SHP77 (cell line): Measurements from ENCODE around the gene POFUT2.

Experiments used
- DNase-seq, 2 experiments: peaks; one replicate each; lab custom pipeline; 2025; lab: John Stamatoyannopoulos, UW

The POFUT2 gene

DNA sequence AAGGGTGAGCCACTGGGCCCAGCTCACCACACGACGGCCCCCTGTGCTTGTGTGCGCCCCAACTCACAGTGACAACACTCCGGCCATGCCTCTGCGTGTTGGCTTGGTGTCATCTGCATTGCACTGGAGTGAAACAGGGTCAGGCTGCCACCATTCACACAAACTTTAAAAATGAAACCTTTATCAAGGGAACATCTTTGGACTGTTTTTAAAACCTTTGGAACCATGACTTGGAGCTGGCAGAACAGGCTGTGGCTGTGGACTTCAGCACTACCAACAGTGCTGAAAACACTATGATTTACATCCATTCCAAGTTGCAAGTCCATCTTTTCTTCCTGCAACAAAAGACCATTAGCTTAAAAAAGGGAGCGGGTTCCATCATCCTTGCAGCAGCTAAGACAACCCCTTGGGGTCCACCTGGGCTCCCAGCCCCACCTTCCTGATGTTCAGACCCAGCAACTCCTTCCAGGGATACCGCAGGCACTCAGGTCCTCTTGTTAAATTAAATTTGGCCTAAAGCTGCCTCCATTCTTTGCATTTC, 25.6 kb downstream of the POFUT2 start:
- no peak for DNase-seq

DNA sequence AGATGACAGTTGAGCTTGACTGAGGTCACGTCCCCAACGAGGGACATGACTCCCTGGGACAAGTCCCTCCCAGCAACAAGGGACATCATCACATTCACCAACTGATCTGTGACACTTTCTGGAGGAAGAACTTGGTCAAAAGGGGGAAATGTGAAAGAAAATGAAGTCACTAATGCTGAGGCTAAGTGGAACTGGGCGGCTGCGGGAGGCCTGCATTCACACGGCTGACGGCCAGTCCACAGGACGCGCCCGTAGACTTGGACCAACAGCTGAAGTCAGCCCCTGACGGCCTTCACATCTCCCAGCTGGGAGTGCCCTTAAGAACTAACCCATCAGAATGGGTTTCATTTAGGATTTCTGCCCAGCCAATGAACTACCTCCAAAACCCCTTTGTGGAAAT, 26.6 kb downstream of the POFUT2 start:
- DNase-seq, result no peak

DNA sequence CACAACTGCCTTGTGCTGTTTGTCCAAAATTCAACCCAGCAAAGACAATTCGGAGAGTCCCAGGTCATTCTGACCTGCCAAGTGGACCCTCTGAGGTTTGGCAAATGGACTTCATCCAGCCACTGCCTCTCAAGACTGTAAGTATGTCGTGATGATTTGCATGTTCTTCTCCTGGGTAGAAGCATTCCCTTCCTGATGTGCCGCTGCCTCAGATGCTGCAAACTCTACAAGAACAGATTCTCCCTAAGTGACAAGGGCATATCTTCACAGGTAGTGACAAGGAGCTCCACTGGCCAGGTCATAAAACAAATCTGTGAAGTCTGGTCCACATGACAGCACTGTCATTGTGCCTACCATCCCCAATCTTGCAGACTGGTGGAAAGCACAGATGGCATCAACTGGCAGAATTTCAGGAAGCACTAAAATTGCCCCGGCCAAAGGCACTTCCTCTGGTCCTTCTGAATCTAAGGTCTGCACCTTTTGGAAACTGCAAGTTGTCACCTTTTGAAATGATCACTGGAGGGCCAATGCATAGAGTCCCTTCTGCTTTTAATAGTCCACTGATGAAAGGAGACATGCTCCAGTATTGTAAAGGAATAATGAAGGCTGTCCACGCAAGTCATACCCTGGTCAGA, 27.4 kb downstream of the POFUT2 start:
- DNase-seq, result no peak

DNA sequence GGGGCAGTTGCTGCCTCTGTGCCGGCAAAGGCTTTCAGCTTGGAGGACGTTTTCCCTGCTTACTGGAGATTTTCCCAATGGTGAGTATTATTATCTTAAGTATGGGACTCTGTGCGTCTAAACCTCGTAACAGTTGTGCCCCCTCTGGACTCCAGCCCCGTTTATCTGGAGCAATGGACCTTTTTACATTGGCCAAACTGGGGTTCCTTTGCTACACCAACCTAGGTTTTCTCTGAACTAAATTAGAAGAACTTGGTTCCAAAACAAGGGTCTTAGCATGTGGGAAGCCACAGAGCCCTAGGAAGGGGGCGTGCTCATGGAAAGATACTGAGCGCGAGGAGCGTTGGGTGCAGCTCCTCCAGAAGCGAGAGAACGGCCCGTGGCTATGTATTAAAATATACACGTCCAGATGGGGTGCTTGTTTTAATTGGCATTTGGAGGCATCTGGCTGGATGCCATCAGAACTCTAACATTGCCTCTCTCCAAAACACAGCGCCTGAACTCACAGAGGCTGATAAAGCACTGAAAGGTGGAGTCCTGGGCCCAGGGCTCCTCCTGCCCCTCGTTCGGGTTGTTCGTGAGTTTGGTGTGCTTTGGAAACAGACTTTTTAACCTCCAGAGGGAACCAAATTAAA, 28.4 kb downstream of the POFUT2 start:
- no peak for DNase-seq

DNA sequence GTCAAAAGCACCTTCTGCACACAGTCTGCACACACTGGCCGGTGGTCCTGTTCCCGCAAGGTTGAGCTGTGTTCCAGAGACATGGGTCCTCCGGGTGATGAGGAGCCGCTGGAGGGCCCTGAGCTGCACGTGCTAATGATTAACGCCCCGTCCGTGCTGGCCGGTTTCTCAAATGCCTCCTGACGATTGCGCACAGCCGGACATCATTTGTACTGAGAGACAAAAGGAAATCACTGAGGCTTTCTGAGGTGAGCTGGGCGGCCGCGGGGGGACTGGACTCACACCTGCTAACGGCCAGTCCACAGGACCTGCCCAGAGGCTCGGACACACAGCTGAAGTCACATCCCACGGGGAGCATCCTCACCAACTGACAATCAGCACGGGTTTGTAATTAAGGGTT, 29.2 kb downstream of the POFUT2 start:
- no peak for DNase-seq

DNA sequence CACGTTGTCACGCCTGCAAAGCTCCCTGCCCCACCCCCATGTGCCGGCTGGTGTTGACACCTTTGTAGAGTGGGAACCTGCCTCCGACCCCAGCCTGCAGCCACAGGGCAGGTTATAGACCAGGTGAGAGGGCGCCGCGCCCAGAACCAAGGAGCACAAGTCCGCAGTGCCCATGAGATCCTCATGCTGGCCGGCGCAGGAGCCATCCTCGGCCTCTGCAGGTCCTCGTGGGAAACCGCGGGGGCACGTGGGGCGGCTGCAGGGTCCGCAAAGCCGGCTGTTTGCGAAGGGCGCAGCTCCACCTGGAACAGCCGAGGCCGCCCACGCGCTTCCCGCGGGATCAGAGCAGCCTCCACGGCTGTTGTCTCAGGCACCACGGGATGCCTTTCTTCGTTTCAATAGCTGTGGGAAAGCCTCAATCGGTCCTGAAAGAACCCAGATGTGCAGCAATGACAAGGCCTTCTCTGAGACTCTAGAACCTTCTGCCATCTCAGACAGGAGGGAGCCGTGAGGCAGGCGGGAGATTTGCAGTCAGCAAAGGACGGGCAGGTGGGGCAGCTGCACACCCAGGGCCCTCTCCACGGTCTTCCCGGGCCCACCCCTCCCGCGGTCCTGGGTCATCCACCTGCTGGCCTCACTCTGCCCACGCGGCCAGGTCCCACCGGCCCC, 29.9 kb downstream of the POFUT2 start:
- no peak for DNase-seq

DNA sequence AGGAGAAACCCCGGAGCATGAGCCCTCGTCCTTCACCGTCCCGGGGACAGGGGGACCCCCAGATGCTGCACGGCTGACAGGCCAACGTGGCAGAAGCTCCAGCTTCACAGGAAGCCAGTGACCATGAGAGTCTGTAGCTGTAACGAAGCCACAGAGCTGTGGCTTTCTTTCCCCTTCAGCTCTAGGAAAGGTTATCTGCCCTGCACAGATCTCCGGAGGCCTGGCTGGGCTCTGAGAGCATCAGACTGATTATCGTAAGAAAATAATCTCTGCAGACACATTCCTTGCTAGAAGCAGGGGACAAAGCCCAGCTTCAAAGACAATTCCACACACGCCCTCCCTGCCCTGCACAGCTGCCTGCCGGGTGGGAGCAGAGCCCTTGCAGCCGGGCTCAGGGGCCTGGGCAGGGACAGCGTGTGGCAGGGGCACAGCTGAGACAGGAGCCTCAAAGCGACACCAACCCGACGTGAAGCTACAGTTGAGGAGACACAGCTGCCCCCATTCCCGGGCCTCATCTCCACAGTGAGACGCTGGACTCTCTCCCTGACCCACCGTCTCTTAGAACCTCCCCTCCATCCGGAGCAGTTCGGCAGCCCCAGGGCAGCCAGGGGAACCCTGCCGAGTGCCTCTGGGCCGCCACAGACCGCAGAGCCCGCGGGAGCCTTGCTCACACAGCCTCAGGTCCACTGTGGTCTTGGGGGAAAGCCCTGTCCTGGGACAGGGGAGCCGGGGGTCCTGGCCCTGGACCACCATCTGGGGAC, 30.6 kb downstream of the POFUT2 start:
- DNase-seq, result no peak

DNA sequence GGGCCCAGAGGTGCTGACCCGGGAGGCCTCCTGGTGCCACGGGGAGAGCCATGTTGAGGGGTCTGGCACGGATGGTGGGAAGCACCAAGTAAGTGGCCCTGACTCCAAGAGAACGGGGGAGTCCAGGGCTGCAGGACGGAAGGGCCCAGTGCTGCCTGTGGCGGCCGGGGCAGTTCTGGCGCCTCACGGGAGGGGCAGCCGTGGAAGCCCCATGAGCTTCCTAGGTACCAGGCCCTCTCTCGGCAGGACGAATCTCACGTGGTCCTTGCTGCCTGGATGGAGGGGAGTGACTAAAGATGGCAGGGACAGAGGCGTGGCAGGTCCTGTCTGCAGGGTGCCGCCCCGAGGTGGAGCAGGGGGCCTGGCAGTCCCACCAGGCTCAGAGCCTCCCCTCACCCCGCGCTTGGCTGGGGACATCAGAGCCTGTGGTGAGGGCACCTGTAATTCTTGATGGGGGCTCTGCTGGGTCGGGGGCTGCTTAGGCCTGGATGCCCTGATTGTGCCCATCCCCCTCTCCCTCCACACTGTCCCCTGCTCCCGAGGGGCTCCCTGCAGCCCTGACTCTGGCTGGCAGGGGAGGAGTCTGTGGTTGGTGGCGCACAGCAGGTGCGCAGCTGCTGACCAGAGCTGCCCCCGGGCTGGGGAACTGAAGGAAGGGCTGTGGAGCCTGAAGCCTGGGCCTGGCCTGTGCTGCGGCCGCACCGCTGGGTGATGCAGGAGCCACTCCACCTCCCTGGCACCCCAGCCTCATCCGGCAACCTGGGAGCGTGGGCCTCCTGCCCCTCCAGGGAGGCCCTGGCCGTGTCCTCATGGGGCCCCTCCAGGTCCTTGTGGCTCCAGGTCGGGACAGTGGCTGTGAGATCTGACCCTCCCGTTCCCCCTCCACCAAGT, 31.4 kb downstream of the POFUT2 start:
- no peak for DNase-seq

DNA sequence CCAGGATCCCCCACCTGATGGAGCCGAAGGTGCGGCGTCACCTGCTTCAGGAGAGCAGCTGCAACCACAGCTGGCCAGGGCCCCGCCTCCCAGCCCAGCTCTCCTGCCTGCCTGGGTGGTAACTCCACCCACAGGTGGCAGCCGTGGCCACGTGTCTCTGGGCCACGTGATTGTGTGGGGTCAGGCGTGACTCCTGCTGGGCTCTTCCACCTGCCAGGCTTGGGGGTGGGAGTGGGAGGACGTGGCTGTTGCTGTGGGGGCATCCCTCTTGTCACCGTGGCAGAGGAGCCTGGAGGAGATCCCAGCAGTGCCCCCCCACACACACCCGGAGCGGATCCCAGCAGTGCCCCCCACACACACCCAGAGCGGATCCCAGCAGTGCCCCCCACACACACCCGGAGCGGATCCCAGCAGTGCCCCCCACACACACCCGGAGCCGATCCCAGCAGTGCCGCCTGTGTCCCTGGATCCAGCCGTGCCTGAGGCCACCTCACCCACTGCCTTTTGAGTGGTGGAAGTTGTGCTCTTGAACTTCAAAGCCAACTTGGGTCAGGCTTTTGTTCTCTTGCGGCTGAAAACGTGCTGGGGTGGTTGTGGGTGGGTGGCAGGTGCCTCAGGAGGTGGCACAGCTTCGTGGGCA, 32.2 kb downstream of the POFUT2 start:
- DNase-seq, result peak; percentile 20 to 39

DNA sequence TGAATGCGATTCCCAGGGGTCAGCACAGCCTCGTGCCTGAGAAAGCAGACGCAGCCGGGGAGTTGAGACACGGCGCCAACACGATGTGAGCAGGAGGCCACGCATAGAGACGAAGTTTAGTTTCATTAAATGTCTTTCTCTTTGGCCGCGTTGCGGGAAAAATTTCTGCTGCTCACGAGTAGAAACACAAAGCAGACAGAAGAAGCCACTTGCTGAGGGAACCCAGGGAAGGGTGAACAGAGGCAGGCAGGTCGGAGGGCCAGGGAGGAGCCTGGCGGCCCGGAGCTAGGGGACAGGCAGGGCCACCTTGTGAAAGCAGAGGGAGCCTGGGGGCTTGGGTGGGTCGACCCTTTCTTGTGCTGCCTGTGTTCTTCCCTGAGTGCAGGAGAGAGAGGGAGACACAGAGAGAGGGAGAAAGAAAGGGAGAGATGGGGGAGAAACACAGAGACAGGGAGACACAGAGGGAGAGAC, 33.2 kb downstream of the POFUT2 start:
- DNase-seq, result no peak

DNA sequence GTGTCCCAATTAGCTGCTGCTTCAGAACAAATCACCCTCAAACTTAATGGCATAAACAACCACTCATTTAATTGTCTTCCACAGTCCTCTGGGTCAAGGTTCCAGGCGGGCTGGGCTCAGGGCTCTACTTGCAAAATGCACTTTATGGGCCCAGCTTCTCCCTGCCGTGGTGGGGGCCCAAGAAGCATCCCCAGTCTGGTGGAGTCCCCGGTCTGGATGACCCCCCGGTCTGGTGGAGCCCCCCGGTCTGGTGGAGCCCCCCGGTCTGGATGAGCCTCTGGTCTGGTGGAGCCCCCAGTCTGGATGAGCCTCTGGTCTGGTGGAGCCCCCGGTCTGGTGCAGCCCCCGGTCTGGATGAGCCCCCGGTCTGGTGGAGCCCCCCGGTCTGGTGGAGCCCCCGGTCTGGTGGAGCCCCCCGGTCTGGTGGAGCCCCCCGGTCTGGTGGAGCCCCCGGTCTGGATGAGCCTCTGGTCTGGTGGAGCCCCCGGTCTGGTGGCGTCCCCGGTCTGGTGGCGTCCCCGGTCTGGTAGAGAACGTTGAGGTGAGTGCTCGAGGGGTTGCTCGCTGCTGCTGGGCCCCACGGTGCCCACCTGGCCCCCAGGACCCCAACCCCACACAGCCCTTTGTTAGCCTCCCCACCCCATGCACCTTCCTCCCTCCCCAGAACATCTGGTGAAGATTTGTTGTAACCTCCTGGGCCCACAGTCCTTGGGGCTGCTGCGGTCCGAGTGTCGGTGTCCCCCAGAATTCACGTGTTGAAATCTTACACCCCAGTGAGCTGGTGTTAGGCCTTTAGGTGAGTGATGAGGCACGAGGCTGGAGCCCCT, 33.8 kb downstream of the POFUT2 start:
- no peak for DNase-seq

DNA sequence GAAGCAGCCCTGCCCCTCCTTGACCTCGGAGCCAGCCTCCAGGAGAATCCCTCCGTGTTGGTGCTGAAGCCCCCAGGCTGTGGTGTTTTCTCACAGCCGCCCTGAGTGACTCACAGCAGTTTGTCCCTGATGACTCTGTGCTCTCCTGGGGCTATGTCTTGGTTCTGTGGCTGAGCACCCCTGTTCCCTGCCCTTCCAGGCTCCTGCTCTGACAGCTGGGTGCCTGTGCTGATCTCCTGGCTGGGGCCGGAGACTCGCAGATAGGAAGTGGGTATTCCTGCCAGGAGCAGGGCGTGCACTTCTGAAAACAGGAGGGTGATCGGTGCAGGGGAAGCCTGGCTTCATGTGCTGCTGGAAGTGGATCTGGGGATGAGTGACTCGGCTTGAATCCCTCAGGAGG, 34.5 kb downstream of the POFUT2 start:
- DNase-seq, result no peak

DNA sequence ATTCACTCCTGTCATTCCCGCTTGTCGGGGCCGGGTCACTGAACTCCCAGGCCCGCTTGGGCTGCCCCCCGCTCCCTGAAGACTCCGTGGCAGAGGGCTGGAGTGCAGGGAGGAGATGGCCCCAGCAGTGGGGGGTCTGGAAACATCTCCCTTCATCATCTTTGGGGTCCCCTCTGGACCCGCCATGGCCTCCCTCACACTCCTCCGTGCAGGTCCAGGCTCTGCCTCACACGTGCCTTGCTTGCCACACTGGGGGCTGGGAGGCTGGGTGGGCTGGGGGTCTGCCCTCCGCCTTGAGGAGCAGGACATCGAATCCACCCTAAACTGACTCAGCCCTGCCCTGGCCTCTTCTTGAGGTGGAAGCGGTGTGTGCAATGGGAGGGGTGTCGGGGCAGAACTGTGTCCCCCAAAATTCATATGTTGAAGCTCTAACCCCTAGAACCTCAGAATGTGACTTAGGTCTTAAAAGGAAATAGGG, 35.2 kb downstream of the POFUT2 start:
- no peak for DNase-seq

DNA sequence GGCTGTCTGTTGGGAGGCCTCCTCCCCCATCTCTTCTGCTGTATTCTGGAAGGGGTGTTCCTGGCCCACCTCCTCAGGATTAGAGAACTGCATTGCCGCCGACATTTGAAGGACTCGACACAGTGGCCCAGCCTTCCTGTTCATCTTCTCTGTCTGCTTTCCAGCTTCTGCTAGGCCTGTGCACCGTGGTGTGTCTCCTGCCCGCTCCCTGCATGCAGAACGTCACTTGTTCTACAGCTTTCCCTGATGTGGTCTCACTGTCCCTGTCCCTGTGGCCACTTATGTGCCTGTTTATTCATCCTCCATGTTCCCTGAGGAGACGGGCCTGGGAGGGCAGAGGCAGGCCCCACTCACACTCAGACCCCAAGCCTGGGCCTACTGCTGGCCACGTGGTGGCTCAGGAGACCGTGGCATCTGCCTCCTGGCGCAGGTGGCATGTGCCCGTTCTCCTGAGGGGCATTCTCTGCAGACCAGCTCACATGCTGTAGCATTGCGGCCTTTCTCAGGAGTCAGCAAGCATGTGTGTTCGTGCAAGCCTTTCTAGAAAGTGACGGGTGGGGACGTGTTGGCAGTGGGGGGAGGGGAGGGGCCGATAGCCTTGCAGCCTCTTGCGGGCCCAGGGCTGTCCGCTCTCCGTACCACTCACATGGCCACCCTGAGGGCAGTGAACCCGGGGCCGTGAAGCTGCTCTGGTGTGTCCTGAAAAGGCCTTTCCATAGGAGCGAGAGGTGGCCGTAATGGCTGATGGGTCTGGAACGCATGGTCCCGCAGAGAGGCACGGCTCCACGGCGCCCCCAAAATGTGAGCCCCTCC, 35.9 kb downstream of the POFUT2 start:
- DNase-seq, result no peak

DNA sequence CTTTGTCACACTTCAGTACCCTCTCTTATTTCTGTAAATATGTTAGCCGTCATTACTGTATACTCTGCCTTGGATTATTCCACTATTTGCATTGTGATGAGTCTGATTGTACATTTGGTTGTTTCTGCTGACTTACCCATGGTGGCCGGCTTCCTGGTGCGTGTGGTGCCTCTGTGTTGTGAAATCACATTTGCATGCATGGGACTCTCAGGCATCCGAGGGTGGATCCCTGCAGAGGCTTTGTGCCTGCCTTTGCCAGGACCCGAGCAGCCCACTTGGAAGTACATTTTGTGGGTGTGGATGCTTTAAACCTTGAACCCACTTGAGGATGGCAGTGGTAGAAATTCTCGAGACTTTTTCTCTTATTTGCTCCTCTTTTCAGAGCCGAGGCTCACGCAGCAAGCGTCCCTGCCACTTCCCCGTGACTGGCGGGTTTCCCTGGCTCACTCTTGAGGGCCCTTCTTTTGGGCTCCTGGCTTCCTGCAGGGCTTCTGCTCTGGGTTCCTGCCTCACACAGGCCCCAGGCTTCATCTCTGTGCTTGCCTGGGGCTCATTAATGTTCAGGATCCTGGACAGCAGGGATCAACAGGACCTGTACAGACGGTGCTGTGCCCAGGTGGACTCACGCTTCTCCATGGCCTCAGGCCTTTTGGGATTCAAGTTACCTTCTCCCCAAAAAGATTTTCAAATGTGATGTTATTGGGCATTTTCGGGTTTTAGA, 36.6 kb downstream of the POFUT2 start:
- DNase-seq, result no peak

DNA sequence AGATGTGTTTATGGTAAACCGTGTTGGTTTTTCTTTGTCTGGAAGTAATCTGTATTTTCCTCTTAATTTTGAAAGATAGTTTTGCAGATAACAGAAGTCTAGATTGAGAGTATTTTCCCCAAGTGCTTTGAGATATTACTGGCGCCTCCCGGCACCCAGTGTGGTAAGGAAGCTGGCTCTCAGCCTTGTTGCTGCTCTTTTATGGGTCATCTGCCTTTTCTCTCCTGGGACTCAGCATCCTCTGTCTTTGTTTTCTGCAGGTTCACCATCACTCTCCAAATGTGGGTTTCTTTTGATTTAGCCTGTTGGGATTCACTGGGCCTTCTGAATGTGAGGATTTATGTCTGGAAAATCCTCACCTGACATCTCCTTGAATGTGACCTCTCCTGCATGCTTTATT, 37.4 kb downstream of the POFUT2 start:
- DNase-seq, result no peak

DNA sequence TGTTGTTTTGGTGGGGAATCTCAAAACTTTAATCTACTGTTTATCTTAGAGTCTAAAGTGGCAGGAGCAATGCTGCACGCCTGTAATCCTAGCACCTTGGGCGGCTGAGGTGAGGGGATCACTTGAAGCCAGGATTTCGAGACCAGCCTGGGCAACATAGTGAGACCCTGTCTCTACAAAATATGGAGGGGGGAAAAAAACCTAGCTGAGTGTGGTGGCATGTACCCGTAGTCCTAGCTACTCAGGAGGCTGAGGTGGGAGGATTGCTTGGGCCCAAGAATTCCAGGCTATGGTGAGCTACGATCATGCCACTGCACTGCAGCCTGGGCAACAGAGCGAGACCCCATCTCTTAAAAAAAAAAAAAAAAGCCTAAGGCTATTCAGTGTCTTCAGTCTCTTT, 38.1 kb downstream of the POFUT2 start:
- no peak for DNase-seq

DNA sequence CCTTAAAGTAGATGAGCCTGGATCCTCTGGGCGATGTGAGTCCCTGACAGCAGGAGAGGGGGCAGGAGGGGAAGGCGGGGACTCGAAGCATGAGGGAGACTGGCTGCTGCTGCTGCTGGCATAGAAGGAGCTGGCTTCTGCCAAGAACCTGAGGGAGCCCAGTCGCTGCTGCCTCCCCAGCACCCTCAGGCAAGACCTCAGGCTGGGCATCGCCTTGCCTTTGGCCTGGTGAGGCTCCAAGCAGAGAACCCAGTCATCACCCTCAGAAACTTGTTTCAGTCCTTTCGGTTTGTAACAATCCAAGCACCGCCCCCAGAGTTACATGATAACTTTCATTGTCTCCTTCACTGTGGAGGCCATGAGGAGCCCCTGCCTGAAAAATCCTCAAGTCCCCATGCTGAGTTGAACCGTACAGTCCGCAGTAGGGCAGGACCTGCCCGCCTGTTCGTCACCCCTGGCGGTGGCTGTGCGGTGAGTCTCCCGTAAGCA, 38.8 kb downstream of the POFUT2 start:
- no peak for DNase-seq
